ENCODE data around the gene SPTBN5.

The SPTBN5 gene

GRCh38 chr15:41893422-41894250 is at the start of gene SPTBN5:
SPTBN5 (minus strand) TSS chr15:41894053; CDS start chr15:41893497, 556 bp downstream.
- ATAC-seq, result no peak

GRCh38 chr15:41942886-41943285 is 49.0 kb upstream of the SPTBN5 start:
- ATAC-seq, result no peak

GRCh38 chr15:41941644-41942415 is 48.0 kb upstream of the SPTBN5 start:
- no peak for ATAC-seq

GRCh38 chr15:41940441-41940857 is 46.6 kb upstream of the SPTBN5 start:
- ATAC-seq, result peak; percentile 84 to 87

GRCh38 chr15:41939986-41940385 is 46.1 kb upstream of the SPTBN5 start:
- ATAC-seq, result no peak

- ATAC-seq, result no peak
Measured at GRCh38 chr15:41937568-41937923, 43.7 kb upstream of the SPTBN5 start.

GRCh38 chr15:41936649-41937567 is 43.1 kb upstream of the SPTBN5 start:
- ATAC-seq, result peak; percentile 54 to 62

- no peak for ATAC-seq
Measured at GRCh38 chr15:41936155-41936554, 42.3 kb upstream of the SPTBN5 start.

GRCh38 chr15:41935566-41936020 is 41.7 kb upstream of the SPTBN5 start:
- no peak for ATAC-seq

GRCh38 chr15:41934843-41935242 is 41.0 kb upstream of the SPTBN5 start:
- ATAC-seq, result peak; percentile 60 to 63

- ATAC-seq, result no peak
Measured at GRCh38 chr15:41933771-41934170, 39.9 kb upstream of the SPTBN5 start.

GRCh38 chr15:41933326-41933725 is 39.5 kb upstream of the SPTBN5 start:
- no peak for ATAC-seq

- ATAC-seq, result no peak
Measured at GRCh38 chr15:41932511-41933289, 38.8 kb upstream of the SPTBN5 start.

GRCh38 chr15:41932101-41932500 is 38.2 kb upstream of the SPTBN5 start:
- ATAC-seq, result no peak

GRCh38 chr15:41930867-41931222 is 37.0 kb upstream of the SPTBN5 start:
- ATAC-seq, result no peak

GRCh38 chr15:41930221-41930866 is 36.5 kb upstream of the SPTBN5 start:
- no peak for ATAC-seq

GRCh38 chr15:41928637-41929620 is 35.1 kb upstream of the SPTBN5 start:
- peak; percentile 61 to 86 for ATAC-seq

- no peak for ATAC-seq
Measured at GRCh38 chr15:41928100-41928499, 34.2 kb upstream of the SPTBN5 start.

- ATAC-seq, result no peak
Measured at GRCh38 chr15:41927536-41927935, 33.7 kb upstream of the SPTBN5 start.
